ENCODE results near the gene KAT14. TPM values are rescaled to one million over a fixed set of nuclear protein-coding genes. Genes with fewer than 3 reads are reported as not detected.
"Not testable (repeated sequence)": the region's sequence is repeated elsewhere in the genome, so short reads cannot be mapped to it uniquely, and the experiment has no call there.

Gene KAT14, protein sequence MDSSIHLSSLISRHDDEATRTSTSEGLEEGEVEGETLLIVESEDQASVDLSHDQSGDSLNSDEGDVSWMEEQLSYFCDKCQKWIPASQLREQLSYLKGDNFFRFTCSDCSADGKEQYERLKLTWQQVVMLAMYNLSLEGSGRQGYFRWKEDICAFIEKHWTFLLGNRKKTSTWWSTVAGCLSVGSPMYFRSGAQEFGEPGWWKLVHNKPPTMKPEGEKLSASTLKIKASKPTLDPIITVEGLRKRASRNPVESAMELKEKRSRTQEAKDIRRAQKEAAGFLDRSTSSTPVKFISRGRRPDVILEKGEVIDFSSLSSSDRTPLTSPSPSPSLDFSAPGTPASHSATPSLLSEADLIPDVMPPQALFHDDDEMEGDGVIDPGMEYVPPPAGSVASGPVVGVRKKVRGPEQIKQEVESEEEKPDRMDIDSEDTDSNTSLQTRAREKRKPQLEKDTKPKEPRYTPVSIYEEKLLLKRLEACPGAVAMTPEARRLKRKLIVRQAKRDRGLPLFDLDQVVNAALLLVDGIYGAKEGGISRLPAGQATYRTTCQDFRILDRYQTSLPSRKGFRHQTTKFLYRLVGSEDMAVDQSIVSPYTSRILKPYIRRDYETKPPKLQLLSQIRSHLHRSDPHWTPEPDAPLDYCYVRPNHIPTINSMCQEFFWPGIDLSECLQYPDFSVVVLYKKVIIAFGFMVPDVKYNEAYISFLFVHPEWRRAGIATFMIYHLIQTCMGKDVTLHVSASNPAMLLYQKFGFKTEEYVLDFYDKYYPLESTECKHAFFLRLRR
- 10 to 100 TPM in 11 of 12 donors, not detected in 1; 17.2 to 24.6 (median 19.5) TPM for polyA plus RNA-seq (ENCODE audit: insufficient read length in 12 of 12)
- long read RNA-seq, donor 1, partial matches to known transcripts = 0 of 4 reads
- long read RNA-seq, donor 1, other reads (novel, unspliced or antisense) = 0 of 4 reads
- long read RNA-seq, donor 2 = 0 reads
- long read RNA-seq, donor 3 = 0 reads
- long read RNA-seq, donor 4 = 0 reads
- long read RNA-seq, donor 5, partial matches to known transcripts = 0 of 2 reads
- long read RNA-seq, donor 5, other reads (novel, unspliced or antisense) = 0 of 2 reads
- long read RNA-seq, donor 6 = 0 reads
- long read RNA-seq, donor 7 = 0 reads
- long read RNA-seq, donor 8 = 0 reads
- long read RNA-seq, donor 9 = 0 reads
- long read RNA-seq, donor 10, partial matches to known transcripts = 0 of 6 reads
- long read RNA-seq, donor 10, other reads (novel, unspliced or antisense) = 5 of 6 reads
- long read RNA-seq, donor 11, partial matches to known transcripts = 0 of 1 reads
- long read RNA-seq, donor 11, other reads (novel, unspliced or antisense) = 0 of 1 reads

DNA sequence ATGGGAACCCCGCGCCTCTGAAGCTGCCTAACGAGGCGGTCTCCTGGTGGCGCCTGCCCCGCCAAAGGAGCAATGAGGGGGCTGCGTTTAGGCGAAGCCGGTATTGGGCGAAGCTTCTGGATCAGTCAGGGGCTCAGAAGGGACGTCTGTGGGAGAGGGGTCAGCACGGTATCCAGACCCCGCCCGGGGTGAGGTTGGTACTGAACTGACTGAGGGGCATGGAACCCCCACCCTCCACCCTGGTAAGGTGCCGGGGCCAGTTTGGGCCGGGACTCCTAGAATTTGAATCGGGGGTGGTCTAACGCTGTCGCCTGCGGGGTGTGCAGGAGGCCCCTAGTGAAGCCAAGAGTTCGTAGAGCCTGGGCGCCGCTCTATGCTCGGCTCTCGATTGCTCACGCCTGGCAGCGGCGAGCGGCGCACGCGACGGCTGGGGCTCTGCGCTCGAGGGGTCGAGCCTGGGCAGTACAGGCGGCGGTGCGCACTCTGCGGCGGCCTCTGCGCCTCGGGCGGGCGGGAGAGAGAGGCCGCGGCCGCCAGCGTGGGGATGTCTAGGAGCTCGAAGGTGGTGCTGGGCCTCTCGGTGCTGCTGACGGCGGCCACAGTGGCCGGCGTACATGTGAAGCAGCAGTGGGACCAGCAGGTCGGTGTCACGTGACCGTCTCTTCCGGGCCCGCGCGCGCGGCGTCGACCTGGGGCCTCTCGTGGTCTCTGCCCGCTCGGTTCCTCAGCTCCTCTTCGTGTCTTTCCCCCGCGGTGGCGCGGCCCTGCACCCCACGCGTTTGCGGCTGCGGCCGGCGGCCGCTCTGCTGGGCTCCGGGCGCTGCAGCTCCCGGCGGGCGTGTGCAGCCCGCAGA lies at the start of gene KAT14, which contains the start of gene PET117:
KAT14 (plus strand) TSS at position 452 of the 854 bp plus-strand sequence. CDS start 4,798 bp downstream, outside the sequence.
PET117 (plus strand) TSS at position 452 of the 854 bp plus-strand sequence; CDS start at position 545, 93 bp downstream.
- DNase-seq = peak; percentile 96

DNA sequence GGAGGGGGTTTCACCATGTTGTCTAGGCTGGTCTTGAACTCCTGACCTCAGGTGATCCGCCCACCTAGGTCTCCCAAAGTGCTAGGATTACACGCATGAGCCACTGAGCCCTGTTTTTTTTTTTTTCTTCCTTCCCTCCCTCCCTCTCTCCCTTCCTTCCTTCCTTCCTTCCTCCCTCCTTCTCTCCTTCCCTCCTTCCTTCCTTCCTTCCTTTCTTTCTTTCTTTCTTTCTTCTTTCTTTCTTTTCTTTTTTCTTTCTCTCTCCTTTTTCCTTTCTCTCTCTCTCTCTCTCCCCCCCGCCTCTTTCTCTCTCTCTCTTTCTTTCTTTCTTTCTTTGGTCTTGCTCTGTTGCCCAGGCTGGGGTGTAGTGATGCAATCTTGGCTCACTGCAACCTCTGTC lies 49.4 kb upstream of the KAT14 start:
- DNase-seq = not testable (repeated sequence)

DNA sequence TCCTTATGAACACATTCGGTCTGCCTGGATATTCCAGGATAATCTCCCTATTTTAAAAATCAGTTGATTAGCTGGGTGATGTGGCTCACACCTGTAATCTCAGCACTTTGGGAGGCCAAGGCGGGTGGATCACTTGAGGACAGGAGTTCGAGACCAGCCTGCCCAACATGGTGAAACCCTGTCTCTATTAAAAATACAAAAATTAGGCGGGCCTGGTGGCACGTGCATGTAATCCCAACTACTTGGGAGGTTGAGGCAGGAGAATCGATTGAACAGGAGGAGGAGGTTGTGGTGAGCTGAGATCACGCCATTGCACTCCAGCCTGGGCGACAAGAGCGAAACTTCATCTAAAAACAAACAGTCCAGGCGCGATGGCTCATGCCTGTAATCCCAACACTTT lies 48.8 kb upstream of the KAT14 start:
- DNase-seq = not testable (repeated sequence)

DNA sequence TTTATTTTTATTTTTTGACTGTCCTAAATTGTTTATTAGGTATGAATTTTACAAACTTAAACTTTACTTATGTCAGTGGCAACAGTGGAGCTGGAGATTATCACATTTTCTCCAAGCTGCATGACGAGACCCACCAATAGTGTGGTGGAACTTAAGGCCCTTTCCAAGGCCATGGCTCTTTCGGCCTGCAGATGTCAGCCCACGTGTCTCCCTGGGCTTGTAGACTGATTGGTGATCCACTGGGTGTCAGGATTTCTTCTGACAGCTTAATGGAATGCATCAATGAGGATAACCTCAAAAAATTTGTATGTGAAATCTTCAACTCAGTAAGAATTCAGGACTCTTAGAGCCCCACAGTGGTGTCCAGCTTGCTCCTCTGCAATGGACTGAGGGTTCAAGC lies 47.6 kb upstream of the KAT14 start:
- no peak for DNase-seq

DNA sequence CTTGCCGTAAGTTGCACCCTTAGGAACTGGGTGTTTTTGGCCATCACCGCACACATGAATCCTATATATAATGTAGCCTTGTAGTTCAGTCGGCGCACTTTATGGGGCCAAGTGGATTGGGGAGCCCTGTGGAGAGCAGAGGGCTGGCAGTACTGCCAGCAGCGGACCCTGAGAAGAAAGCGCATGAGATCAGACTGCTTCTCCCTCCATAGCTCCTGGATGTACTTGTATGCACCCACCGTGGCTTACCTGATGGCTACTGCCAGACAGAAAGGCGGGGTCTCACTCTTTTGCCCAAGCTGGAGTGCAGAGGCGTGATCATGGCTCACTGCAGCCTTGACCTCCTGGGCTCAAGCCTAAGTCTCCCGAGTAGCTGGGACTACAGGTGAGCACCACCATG lies 47.2 kb upstream of the KAT14 start:
- DNase-seq = no peak

DNA sequence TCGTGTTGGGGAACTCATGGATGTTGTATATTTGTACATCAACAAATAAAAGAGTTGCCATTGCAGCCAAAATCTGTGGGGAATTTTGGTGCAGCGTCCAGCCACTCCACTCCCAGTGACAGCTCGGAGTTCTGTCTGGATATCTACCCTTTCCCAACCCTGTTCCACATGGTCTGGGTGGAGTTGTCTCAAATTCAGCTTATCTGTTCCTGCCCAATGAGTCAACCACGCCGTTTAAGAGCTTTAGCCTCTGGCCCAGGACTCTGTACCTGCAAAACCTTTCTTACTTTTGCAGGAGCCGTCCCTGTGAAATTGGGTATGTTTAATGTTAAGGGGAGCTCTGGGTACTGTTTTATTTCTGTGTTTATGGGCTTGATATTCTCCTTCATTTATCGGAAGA lies 46.0 kb upstream of the KAT14 start:
- no peak for DNase-seq

DNA sequence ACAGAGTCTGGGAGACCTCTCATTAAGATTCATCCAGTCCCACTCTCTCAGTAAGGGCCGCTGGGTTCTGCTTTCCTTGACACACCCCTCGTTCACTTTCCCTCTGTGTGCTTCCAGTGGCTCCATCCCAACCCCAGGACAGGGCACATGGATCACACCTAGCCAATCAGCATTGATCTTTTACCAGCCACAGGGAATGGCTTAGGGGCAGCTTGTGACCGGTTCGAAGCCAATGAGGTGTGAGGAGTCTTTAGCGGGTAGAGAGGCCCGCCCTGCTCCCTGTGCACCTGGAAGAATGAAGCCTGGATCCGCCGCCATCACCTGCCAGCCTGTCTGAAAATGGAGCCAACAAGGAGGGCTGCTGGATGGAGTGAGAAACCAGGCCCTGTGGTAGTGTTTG lies 44.8 kb upstream of the KAT14 start:
- DNase-seq = no peak

DNA sequence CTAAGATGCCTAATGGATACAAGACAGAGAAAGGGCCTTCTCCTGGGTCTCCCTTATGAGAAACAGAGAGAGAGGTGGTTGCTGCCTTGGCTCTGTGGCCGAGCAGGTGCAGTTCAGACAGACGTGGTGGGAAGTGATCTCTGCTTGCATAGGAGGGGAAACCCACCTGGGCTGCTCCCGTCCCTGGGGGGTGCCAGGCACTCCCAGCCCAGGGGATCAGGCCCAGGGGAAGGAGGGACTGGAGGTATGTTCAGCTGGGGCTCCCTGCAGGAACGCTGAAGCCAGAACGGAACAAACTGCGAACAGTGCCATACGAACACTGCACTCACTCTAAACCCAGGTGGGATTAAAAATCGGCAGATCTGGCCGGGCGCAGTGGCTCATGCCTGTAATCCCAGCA lies 44.3 kb upstream of the KAT14 start:
- no peak for DNase-seq

DNA sequence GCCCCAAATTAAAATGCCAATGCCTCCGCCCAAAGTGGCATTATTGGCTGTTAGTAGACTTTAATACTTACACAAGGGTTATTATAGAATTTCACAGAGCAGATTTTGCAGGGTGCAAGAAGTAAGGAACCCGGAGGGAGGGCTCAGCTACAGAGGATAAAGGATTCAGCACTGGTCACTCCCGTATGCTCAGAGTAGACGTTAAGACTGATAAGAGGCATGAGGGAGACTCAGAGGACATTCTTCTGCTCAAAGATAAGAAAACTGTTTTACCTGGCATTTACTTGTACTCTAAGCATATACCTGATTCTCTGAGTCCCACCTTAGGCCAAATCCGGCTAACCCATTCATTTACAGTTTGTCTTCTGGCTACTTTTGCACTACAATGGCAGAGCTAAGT lies 43.5 kb upstream of the KAT14 start:
- DNase-seq = no peak

DNA sequence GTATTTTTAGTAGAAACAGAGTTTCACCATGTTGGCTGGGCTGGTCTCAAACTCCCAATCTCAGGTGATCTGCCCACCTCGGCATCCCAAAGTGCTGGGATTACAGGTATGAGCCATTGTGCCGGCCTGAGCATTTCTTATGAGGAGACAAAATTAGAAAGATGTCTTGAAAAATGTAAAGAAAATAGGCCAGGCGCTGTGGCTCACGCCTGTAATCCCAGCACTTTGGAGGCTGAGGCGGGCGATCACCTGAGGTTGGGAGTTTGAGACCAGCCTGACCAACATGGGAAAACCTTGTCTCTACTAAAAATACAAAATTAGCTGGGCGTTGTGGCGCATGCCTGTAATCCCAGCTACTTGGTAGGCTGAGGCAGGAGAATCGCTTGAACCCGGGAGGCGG lies 37.1 kb upstream of the KAT14 start:
- DNase-seq = not testable (repeated sequence)

DNA sequence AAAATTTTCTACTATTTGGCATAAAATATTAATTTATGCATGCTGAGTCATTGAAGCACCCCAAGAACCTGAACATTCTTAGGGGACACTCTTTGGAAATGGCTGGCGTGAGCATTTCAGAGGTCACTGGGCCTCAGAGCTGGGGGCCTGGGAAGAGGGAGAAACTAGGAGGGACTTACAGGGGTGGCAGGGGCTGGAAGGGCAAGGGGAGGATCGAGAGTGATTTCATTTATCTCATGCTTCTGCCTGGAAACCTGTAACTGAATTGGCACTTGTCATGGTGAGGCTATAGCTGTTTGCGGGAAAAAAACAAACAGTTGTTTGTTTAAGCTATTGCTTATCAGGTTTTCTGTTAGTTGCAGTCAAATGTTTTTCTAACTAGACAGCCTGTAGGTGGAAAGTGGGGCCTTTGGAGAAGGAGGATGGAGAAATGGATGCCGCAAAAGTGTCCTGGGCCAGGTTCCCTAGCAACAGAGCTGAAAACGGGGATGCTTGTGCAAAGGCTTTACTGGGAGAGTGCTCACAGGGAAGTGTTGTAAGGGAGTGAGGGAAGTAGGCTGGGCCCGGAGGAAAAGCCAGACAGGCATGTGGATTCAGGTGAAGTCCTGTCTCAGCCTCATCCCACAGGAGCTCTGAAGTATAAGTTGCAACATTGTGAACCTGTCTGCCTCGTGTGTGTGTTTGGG lies 36.4 kb upstream of the KAT14 start:
- no peak for DNase-seq

DNA sequence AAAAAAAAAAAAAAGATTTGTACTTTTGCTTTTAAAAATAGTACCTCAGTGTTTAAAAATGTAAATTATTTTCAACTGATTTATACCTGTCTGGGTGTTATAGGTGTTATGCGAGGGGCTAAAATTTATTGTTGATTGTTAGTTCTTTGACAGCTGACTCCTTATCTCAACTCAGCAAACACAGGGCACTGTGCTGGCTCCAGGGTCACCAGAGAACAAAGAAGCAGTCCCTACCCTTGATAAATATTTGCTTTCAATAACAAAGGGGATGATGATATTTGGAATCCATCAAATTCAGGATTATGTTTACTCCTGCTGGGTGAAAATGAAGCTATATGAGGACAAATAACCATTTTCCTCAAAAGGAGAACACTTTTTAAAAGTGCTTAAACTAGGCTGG lies 34.2 kb upstream of the KAT14 start:
- DNase-seq = no peak

DNA sequence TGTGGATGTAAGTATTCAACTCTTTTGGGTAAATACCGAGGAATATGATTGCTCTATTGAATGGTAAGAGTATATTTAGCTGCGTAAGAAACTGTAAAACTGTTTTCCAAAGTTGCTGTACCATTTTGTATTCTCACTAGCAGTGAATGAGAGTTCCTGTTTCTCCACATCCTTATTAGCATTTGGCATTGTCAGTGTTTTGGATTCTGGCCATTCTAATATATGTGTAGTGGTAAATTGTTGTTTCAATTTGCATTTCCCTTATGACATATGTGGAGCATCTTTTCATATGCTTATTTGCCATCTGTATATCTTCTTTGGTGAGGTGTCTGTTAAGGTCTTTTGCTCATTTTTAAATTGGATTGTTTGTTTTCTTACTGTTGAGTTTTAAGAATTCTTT lies 29.3 kb upstream of the KAT14 start:
- DNase-seq = no peak

DNA sequence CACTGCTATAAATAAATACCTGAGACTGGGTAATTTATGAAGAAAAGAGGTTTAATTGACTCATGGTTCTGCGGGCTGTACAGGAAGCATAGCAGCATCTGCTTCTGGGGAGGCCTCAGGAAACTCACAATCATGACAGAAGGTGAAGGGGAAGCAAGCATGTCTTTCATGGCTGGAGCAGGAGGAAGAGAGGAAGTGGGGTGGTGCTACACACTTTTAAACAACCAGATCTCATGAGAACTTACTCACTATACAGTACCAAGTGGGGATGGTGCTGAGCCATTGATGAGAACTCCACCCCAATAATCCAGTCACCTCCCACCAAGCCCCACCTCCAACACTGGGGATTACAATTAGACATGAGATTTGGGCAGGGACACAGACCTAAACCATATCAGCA lies 9.1 kb upstream of the KAT14 start:
- DNase-seq = not testable (repeated sequence)

DNA sequence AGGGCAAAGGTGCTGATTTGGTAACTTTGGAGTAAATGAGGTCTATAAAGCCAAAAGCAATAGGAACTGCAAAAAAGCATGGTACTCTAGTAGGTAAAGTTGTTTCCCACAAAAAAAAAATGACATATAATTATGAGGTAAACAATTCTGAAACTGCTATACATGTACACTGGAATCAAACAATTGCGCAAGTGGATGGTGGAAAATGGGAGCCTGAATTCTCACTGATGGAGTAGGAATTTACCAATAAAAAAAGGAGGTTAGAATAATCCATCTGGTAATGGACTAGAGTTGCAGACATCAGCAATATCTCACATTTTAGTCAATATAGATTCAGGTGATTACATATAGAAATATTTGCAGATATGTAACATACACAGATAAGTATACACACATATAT lies 5.0 kb upstream of the KAT14 start:
- DNase-seq = no peak

DNA sequence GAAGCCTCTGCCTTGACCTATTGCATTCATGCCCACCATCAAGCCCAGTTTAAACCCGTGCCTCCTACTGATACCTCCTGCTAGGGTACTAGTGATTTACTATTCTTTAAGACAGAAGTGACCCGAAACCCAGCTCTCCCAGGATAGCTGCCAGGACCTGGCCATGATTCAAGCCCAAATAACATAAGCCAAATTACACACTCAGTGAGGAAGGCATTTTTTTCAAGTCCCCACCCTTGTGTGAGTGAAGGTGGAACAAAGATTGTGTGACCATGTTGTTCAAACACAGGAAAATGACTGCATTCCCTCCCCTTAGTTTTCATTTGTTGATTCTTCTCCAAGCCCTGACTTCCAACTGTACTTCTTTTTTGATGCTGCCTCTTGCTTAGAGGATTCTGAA lies 3.7 kb upstream of the KAT14 start:
- DNase-seq = no peak

DNA sequence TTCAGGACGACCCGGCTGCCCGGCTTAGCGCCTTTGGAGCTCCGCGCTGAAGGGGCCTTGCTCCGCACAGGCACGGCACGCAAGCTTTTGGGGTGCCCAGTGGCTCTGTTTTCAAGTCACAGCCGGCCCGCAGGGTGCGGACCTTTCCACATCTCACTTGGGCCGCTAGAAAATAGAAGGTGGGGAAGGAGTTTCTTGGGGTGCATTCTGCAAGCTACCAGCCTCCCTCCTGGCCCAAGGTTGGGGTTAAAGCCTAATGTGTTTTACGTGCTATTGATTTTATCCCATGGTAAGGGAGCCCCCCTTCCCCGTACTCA lies 561 bp downstream of the KAT14 start:
- DNase-seq = no peak

DNA sequence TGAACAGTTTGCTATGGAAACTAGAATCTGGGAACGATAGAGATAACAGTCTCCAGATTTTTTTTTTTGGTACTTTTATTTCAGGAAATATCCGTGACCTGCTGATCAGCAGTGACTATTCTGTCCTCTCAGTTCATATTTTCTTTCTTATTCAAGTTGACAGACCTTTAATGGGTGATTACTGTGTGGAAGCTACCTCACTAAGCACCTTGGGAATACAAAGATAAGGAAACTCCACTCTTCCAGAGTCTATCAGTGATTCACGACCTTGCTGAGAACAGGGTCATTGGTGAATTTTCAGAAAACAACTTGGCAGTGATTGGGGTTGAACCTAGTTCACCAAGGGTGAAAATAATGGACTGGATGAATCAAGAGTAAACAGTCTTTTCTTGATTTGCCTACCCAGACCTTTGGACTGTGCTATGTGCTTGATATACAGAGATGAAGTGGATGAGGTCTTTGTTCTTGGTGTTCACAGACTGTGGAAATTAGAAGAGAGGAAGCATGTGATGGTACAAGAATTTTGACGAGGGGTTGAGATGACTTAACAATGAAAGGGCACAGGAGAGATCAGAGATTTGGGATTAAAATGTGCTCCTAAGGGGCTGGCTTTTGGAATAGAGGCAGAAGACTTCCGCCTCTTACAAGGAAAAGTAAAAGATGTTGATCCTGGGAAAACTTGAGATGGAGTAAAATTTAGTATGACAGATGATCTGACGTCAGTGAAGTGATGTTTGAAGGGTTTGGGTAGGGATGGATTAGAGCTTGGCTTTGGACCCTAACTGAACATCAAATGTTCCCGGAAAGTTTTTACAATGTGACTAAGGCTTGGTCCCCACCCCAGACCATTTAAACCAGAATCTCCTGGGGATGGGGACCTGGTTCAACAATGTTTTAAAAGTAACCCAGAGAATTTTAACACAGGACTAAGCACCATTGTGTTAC lies 1.2 kb downstream of the KAT14 start:
- no peak for DNase-seq

DNA sequence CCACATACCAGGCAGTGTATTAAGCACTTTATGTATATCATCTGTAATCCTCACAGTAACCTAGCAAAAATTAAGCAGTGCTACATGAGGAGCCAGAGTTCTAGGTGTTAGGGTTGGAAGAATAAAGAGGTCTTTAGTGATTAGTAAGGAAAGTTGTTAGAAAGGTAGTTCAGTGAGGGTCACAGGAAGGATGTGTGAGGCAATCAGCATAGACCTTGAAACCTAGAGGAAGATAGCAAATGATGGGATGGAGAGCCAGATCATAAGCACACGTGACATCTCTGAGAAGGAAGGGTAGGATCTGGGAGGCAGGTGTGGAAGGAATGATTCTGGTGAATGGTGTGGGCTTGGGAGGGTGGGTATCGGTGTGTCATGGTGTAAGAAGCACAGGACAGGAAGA lies 2.2 kb downstream of the KAT14 start:
- DNase-seq = no peak

All from muscle of arm (tissue), 14 donors.